ENCODE data around the gene KCNK16. TPM values are rescaled to one million over a fixed set of nuclear protein-coding genes. Genes with fewer than 3 reads are reported as not detected.

Gene KCNK16
- total and polyA plus RNA-seq, 7 donors, result not detected

DNA sequence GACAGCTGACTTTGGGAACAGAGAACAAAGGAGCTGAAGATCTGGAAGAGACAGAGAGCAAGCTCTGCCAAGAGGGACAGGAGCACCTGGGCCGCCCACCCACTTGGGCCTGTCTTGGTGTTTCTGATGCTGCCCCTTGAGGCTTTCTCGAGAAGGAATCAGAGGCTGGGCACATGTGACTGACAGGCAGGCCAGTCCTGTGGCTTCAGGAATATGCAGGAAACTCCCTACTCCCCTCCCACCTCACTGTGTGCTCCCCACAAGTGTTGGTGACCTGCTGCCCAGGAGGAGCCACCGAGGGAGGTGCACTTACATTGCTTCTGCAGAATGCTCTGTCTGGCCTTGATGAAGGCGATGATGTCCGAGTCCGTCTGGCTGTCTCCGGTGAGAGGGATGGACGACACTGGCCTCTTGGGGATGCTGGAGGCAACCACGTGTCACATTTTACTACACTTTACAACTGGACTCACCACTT lies 20.9 kb upstream of the KCNK16 start:
- H3K4me3 ChIP-seq, result no peak overlapping the region
- intact Hi-C loops (cut with DNase I), result no loop called here
- no peaks in the 10 kb centered on the region for H3K36me3 ChIP-seq
- WGBS, 2 donors, result 81 to 85% methylated on average over 9 of the region's 9 CpGs
- no peak for DNase-seq
- no peaks in the 10 kb centered on the region for H3K4me1 ChIP-seq
- no peaks in the 10 kb centered on the region for H3K9me3 ChIP-seq
- peaks cover 0 to 13% (median 0%) of the 10 kb centered on the region in 3 donors for H3K27me3 ChIP-seq
- no peak for TF ChIP-seq EP300 (IDR thresholded peaks at IDR 0.05)
- no peak for TF ChIP-seq POLR2AphosphoS5 (IDR thresholded peaks at IDR 0.05)
- TF ChIP-seq POLR2A (IDR thresholded peaks at IDR 0.05), result no peak
- TF ChIP-seq CTCF (IDR thresholded peaks at IDR 0.05), result no peak
- H3K27ac ChIP-seq, result no peak overlapping the region

DNA sequence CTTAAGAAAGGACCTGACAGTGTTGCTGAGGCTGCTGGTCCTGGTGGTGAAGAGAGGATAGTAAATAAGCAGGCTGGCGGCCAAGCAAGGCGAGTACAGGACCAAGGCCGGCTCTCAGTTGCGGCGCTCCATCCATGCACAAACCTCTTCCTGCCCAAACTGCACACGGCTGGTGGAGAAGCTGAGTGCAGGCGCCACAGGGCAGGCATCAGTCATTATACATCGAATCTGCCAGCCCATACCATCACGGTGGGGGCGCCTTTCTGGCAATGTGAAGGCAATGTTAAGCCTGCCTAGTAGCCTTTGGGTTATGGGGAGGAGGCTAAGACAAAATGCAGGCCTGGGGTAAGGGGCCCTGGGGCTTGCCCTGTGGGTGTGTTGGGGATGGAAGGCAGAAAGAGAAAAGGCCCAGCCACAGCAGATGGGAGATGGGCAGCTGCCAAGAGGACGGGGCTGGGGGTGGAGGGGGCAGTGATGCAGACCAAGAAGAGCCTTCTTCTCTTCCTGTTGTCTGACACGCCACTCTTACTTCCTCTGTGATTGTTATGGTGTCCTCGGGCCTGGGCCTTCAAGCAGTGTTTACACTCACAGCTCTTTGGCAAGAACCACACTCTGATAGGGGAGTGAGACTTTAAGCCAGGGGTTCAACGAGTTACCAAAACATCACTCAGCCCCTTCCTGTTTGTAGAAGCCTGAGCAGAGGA lies 20.3 kb upstream of the KCNK16 start:
- Histone ChIP-seq H3K9me3 (no peaks in the 10 kb centered on the region), H3K27me3 (peaks cover 0 to 17% (median 0%) of the 10 kb centered on the region in 3 donors), H3K4me1 (no peaks in the 10 kb centered on the region), H3K27ac (no peak overlapping the region), H3K4me3 (no peak overlapping the region), H3K36me3 (no peaks in the 10 kb centered on the region)
- no peak for DNase-seq
- WGBS, 2 donors, result 51 to 72% methylated on average over 14 of the region's 14 CpGs
- TF ChIP-seq CTCF (IDR thresholded peaks at IDR 0.05) (no peak), POLR2A (IDR thresholded peaks at IDR 0.05) (no peak), POLR2AphosphoS5 (IDR thresholded peaks at IDR 0.05) (no peak), EP300 (IDR thresholded peaks at IDR 0.05) (no peak)
- intact Hi-C loops (cut with DNase I), result no loop called here

GRCh38 chr6:39341937-39342336 lies 19.4 kb upstream of the KCNK16 start:
- no peak for DNase-seq
- no peaks in the 10 kb centered on the region for H3K9me3 ChIP-seq
- no peak overlapping the region for H3K27ac ChIP-seq
- peaks cover 0 to 19% (median 0%) of the 10 kb centered on the region in 3 donors for H3K27me3 ChIP-seq
- no peaks in the 10 kb centered on the region for H3K4me1 ChIP-seq
- H3K4me3 ChIP-seq, result no peak overlapping the region
- H3K36me3 ChIP-seq, result no peaks in the 10 kb centered on the region
- TF ChIP-seq POLR2A (IDR thresholded peaks at IDR 0.05) (no peak), EP300 (IDR thresholded peaks at IDR 0.05) (no peak), CTCF (IDR thresholded peaks at IDR 0.05) (no peak), POLR2AphosphoS5 (IDR thresholded peaks at IDR 0.05) (no peak)
- intact Hi-C loops (cut with DNase I), result no loop called here
- WGBS, 2 donors, result 70 to 92% methylated on average over 5 of the region's 5 CpGs

- no peak for DNase-seq
- no peak overlapping the region for H3K4me3 ChIP-seq
- TF ChIP-seq POLR2AphosphoS5 (IDR thresholded peaks at IDR 0.05) (no peak), POLR2A (IDR thresholded peaks at IDR 0.05) (no peak), EP300 (IDR thresholded peaks at IDR 0.05) (no peak), CTCF (IDR thresholded peaks at IDR 0.05) (no peak)
- H3K27ac ChIP-seq, result no peak overlapping the region
- no peaks in the 10 kb centered on the region for H3K9me3 ChIP-seq
- H3K36me3 ChIP-seq, result no peaks in the 10 kb centered on the region
- WGBS, 2 donors, result 73 to 82% methylated on average over 3 of the region's 3 CpGs
- H3K27me3 ChIP-seq, result peaks cover 0 to 19% (median 0%) of the 10 kb centered on the region in 3 donors
- intact Hi-C loops (cut with DNase I), result no loop called here
- no peaks in the 10 kb centered on the region for H3K4me1 ChIP-seq
Measured at GRCh38 chr6:39341352-39341751, 18.9 kb upstream of the KCNK16 start.
